ENCODE measurements around the gene XKR8. TPM values are rescaled to one million over a fixed set of nuclear protein-coding genes. Genes with fewer than 3 reads are reported as not detected.

The XKR8 gene
- polyA plus RNA-seq, 1 donor from 2014 or later: not detected

- no peaks in the 10 kb centered on the region for H3F3A ChIP-seq (ENCODE audit: insufficient read depth, low read length, poor library complexity, severe bottlenecking)
- H3K27ac ChIP-seq (ENCODE audit: low read length): no peak overlapping the region
- no peaks in the 10 kb centered on the region for H3K9me3 ChIP-seq (ENCODE audit: low read length)
- H2AFZ ChIP-seq (ENCODE audit: low read depth, low read length): no peak overlapping the region
- no peak for TF ChIP-seq CTCF (IDR thresholded peaks at IDR 0.05; ENCODE audit: poor library complexity, severe bottlenecking)
- TF ChIP-seq RAD21 (conservative IDR thresholded peaks at IDR 0.05): no peak
- TF ChIP-seq TAF1 (IDR thresholded peaks at IDR 0.05; ENCODE audit: low read depth): no peak
- no peak for TF ChIP-seq EZH2 (IDR thresholded peaks at IDR 0.05; ENCODE audit: borderline replicate concordance, insufficient read depth, low read length, poor library complexity, severe bottlenecking)
- no peak for TF ChIP-seq POLR2AphosphoS5 (IDR thresholded peaks at IDR 0.05)
- TF ChIP-seq, protein P1, sequence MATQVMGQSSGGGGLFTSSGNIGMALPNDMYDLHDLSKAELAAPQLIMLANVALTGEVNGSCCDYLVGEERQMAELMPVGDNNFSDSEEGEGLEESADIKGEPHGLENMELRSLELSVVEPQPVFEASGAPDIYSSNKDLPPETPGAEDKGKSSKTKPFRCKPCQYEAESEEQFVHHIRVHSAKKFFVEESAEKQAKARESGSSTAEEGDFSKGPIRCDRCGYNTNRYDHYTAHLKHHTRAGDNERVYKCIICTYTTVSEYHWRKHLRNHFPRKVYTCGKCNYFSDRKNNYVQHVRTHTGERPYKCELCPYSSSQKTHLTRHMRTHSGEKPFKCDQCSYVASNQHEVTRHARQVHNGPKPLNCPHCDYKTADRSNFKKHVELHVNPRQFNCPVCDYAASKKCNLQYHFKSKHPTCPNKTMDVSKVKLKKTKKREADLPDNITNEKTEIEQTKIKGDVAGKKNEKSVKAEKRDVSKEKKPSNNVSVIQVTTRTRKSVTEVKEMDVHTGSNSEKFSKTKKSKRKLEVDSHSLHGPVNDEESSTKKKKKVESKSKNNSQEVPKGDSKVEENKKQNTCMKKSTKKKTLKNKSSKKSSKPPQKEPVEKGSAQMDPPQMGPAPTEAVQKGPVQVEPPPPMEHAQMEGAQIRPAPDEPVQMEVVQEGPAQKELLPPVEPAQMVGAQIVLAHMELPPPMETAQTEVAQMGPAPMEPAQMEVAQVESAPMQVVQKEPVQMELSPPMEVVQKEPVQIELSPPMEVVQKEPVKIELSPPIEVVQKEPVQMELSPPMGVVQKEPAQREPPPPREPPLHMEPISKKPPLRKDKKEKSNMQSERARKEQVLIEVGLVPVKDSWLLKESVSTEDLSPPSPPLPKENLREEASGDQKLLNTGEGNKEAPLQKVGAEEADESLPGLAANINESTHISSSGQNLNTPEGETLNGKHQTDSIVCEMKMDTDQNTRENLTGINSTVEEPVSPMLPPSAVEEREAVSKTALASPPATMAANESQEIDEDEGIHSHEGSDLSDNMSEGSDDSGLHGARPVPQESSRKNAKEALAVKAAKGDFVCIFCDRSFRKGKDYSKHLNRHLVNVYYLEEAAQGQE (IDR thresholded peaks at IDR 0.05; ENCODE audit: borderline replicate concordance): no peak
- no peak for TF ChIP-seq EP300 (conservative IDR thresholded peaks at IDR 0.05; ENCODE audit: poor library complexity, severe bottlenecking)
- no peak for TF ChIP-seq MXI1 (conservative IDR thresholded peaks at IDR 0.05; ENCODE audit: poor library complexity, severe bottlenecking)
- no peak for TF ChIP-seq SMC3 (conservative IDR thresholded peaks at IDR 0.05; ENCODE audit: poor library complexity)
- no peaks in the 10 kb centered on the region for H3K27me3 ChIP-seq (ENCODE audit: insufficient read depth, low read depth, low read length)
- H3K79me2 ChIP-seq (replicated peaks; ENCODE audit: insufficient read depth, low read length): no peaks in the 10 kb centered on the region
- H3K9me2 ChIP-seq (ENCODE audit: insufficient read depth, low read length): no peaks in the 10 kb centered on the region
- no peak overlapping the region for H3K4me2 ChIP-seq (ENCODE audit: low read length)
- H3K36me3 ChIP-seq (ENCODE audit: insufficient read depth, low read length): no peaks in the 10 kb centered on the region
- no peak overlapping the region for H3K4me3 ChIP-seq (ENCODE audit: low read length)
- no peaks in the 10 kb centered on the region for H4K20me1 ChIP-seq (ENCODE audit: insufficient read depth)
- no peak overlapping the region for H3K9ac ChIP-seq (ENCODE audit: low read length)
These were observed 7.5 kb downstream of the XKR8 start for GRCh38 chr1:27967106-27967883.

- no peaks in the 10 kb centered on the region for H3K36me3 ChIP-seq (ENCODE audit: insufficient read depth, low read length)
- H2AFZ ChIP-seq (ENCODE audit: low read depth, low read length): no peak overlapping the region
- H3K4me2 ChIP-seq (ENCODE audit: low read length): no peak overlapping the region
- no peaks in the 10 kb centered on the region for H3F3A ChIP-seq (ENCODE audit: insufficient read depth, low read length, poor library complexity, severe bottlenecking)
- no peaks in the 10 kb centered on the region for H3K9me3 ChIP-seq (ENCODE audit: low read length)
- no peaks in the 10 kb centered on the region for H4K20me1 ChIP-seq (ENCODE audit: insufficient read depth)
- H3K9me2 ChIP-seq (ENCODE audit: insufficient read depth, low read length): no peaks in the 10 kb centered on the region
- no peaks in the 10 kb centered on the region for H3K79me2 ChIP-seq (replicated peaks; ENCODE audit: insufficient read depth, low read length)
- no peak overlapping the region for H3K9ac ChIP-seq (ENCODE audit: low read length)
- TF ChIP-seq EZH2 (IDR thresholded peaks at IDR 0.05; ENCODE audit: borderline replicate concordance, insufficient read depth, low read length, poor library complexity, severe bottlenecking) (no peak), RAD21 (conservative IDR thresholded peaks at IDR 0.05) (no peak), CTCF (IDR thresholded peaks at IDR 0.05; ENCODE audit: poor library complexity, severe bottlenecking) (no peak), SMC3 (conservative IDR thresholded peaks at IDR 0.05; ENCODE audit: poor library complexity) (no peak), POLR2AphosphoS5 (IDR thresholded peaks at IDR 0.05) (no peak), TAF1 (IDR thresholded peaks at IDR 0.05; ENCODE audit: low read depth) (no peak), MXI1 (conservative IDR thresholded peaks at IDR 0.05; ENCODE audit: poor library complexity, severe bottlenecking) (no peak), EP300 (conservative IDR thresholded peaks at IDR 0.05; ENCODE audit: poor library complexity, severe bottlenecking) (no peak)
- TF ChIP-seq, protein P1 (IDR thresholded peaks at IDR 0.05; ENCODE audit: borderline replicate concordance): no peak
- H3K4me3 ChIP-seq (ENCODE audit: low read length): no peak overlapping the region
- no peaks in the 10 kb centered on the region for H3K27me3 ChIP-seq (ENCODE audit: insufficient read depth, low read depth, low read length)
- H3K27ac ChIP-seq (ENCODE audit: low read length): no peak overlapping the region
These were observed 8.2 kb downstream of the XKR8 start for GRCh38 chr1:27967884-27968466.
